NCI-H146 treated with DMSO at 0.1 percent for 48 hours (cell line): ENCODE results near the gene COG3.

Experiments
- DNase-seq: peaks from one replicate; lab custom pipeline; 2025; ENCODE audit not compliant: unreplicated experiment; lab: John Stamatoyannopoulos, UW

COG3 gene

DNA sequence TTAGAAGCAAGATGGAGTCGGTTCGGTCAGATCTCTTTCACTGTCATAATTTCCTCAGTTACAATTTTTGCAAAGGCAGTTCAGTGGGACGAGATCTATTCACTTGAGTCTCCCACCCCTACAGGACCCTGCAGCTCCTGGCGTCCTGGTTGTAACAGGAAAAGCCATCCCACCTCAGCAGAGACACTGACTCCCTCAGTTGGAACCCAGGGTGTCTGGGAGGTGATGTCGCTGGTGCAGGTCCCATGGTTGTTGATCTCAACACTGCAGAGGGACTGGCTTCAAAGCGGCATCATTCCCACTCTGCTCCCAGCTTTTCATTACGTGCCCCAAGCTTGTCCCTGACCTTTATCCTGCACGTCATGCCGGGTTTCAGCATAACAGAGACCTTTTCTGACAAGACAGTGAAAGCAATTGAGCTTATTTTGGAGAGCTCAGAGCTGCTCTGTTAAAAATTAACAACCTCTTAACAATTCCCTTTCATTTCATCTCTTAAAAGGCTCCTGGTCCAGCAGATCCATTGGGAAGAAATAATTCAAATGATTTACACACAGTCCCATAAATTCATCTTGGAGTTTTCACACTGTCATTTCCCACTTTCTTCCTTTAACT is 17.6 kb upstream of the COG3 start:
- no peak for DNase-seq

DNA sequence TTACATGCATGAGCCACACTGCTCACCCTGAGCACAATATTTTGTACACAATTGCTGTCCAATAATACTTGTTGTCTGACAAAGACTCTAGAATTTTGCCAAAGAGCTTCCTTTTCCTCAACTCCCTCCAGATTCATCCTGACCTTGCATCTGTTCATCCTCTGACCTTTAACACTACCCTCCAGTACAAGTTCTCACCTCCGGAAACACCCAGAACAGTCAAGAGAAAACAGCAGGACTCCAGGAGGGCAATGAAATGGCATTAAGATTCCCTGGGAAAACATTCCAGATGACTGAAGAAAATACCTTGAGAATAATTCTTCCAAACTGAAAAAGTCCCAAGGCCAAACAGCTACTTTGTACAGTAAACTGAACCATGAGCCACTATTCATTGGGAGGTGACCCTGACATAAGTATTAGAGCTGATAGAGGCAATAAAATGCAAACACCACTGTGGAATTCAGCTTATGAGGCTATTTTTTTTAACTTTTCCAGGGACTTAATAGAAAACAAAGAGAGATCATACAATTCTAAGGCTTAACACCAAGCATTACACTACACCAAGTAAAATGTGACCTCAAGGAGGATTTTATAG is 15.7 kb upstream of the COG3 start:
- no peak for DNase-seq

DNA sequence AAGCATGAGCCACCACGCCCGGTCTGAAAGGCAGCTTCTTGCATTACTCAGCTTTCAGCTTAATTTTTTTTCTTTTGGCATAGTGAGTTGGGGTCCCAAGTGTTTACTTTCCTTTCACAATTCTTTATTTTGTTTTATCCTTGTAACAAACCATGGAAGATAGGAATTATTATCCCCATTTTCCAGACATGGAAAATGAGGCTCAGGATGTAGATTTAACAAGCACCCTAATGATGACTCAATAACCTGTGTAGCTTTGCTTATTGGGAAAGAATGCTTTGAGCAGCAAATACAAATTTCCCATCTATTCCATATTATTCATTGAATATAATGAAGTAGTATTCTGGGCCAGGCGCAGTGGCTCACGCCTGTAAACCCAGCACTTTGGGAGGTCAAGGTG is 13.5 kb upstream of the COG3 start:
- no peak for DNase-seq

GRCh38 chr13:45454204-45454603 is 10.5 kb upstream of the COG3 start:
- no peak for DNase-seq

GRCh38 chr13:45456196-45456972 is 8.4 kb upstream of the COG3 start:
- no peak for DNase-seq

DNA sequence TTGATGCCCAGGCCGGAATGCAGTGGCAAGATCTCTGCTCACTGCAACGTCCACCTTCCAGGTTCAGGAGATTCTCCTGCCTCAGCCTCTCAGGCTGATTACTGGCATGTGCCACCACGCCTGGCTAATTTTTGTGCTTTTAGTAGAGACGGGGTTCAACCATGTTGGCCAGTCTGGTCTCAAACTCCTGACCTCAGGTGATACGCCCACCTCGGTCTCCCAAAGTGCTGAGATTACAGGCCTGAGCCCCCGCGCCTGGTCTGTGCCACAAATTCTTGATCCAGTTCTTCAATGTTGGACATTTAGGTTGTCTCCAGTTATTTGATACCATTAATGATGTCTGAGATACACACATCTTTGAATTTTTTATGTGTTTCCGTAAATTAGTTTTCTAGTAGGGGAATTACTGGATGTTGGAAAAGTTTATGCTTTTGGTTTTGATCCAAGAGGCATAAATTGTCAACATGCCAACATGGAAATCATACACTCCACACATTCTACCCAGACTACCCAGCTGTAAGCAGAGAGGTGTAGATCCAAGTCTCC is 525 bp upstream of the COG3 start:
- no peak for DNase-seq

GRCh38 chr13:45466359-45466758 is 1.6 kb downstream of the COG3 start:
- no peak for DNase-seq

GRCh38 chr13:45468635-45469034 is 3.9 kb downstream of the COG3 start:
- peak; percentile 28 for DNase-seq

DNA sequence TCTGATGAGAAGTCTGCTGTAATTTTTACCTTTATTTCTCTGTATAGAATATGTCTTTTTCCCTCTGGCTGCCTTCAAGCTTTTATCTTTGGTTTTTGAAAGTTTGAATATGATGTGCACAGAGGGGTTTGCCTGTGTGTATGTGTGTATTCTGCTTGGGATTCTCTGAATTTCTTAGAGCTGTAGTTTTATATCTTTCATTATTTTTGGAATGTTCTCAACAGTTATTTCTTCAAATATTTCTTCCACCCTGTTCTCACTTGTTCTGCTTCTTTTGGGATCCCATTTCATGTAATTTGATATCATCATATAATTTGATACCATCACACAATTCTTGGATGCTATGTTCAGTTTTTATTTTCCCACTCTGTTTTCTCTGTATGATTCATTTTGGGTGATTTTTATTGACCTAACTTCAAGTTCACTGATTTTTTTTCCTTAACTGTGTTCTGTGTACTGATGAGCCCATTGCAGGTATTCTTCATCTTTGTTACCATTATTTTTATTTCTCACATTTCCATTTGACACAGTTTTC is 7.5 kb downstream of the COG3 start:
- DNase-seq = no peak

DNA sequence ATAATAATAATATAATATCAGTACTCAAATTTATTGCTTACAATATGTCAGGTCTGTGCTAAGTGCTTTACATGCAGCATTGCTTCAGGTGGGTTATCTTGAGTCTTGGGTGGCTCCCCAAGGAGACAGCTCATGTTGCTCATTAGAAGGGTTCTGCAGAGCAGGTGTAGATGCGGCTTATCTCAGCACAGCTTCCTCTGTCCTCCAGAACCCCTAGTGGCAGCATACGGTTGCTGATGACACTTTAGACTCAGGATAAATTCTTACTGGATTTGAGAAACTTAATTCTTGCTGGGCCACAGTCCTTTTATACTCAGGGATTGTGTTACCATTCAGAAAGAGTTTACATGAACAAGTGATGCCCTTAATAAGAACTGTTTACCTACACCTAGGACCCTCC is 8.9 kb downstream of the COG3 start:
- DNase-seq = no peak

- no peak for DNase-seq
Measured at GRCh38 chr13:45474584-45475454, 10.1 kb downstream of the COG3 start.

DNA sequence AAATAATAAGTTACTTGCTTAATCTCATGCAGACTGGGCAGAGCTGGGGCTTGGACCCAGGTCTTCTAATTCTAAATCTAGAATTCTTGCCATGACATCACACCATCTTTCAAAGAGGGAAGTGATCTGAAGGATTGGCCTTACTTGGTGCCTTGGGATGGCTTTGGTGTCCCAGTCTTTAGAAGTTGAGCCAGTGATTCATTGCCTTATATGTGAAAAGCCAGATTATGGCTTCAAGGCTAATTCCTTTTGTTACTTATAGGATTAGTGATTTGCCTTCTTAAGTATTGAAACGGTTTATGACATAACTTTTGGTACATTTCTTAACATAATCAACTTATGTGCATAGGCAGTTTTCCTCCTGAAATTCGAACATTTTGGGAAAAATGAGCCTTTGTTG is 14.9 kb downstream of the COG3 start:
- DNase-seq = no peak

DNA sequence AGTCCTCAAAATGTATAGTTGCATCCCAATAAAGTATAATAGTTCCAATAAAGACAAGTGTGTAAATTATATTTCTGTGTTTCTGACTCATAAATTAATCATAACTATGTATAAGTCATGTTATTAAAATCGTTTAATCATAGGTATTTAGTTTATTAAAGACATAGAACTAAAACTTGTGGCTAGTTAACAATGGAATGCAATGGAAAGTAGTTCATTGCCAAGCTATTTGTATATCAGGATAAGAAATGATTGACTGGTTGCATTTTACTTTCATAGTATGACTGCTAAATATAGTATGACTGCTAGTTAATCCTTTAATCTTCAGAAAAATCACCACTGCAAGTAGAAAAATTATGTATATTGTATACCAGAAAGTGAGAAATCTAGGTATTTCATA is 16.9 kb downstream of the COG3 start:
- DNase-seq = no peak

- DNase-seq = no peak
Measured at GRCh38 chr13:45482571-45483173, 17.9 kb downstream of the COG3 start.

DNA sequence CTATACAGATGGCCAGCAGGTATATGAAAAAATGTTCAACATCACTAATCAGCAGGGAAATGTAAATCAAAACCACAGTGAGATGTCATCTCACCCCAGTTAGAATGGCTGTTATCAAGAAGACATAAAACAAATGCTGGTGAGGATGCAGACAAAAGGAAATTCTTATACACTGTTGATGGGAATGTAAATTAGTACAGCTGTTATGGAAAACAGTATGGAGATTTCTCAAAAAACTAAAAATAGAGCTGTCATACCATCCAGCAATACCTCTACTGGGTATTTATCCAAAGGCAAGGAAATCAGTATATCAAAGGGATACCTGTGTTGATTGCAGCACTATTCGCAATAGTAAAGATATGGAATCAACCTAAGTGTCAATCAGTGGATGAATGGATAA is 22.9 kb downstream of the COG3 start:
- DNase-seq = no peak

- DNase-seq = no peak
Measured at GRCh38 chr13:45490068-45490467, 25.3 kb downstream of the COG3 start.

DNA sequence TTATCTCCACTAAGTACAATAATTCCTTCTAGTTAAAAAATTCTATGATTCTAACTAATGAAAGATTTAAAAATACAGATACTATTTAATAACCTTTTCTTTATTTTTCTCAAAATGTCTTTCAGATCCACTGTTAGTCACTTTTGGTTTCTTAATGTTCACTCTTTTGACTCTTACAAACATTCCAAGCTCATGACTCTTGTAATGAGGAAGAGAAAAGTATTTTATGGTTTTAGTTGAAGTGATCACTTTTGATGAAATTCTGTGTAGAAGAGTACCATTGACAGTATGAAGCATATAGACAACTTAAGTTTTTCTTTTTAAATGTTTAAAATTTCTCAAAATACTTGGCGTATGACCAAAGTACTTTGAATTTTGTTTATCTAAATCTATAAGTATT is 27.8 kb downstream of the COG3 start:
- DNase-seq = no peak

DNA sequence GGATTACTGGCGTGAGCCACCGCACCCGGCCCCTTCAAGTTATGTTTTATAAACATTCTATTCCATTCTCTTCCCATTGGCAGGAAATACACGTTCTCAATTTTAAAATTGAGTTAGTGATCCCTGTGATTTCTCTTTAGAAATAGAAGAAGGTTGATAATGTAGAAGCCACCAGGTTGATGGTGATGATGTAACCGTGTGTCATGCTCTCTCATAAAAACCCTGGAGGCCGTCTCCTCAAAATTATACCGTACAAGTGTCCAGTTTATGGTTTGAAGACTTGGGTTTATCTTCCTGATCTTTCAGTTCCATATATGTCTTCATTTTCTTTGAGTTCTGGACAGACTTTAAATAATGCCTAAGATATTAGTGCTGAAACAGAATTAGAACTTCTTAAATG is 32.2 kb downstream of the COG3 start:
- DNase-seq = no peak

- no peak for DNase-seq
Measured at GRCh38 chr13:45500492-45501174, 35.9 kb downstream of the COG3 start.

- DNase-seq = no peak
Measured at GRCh38 chr13:45501175-45501526, 36.4 kb downstream of the COG3 start.
